ENCODE measurements around the gene LTBP3.

DNA sequence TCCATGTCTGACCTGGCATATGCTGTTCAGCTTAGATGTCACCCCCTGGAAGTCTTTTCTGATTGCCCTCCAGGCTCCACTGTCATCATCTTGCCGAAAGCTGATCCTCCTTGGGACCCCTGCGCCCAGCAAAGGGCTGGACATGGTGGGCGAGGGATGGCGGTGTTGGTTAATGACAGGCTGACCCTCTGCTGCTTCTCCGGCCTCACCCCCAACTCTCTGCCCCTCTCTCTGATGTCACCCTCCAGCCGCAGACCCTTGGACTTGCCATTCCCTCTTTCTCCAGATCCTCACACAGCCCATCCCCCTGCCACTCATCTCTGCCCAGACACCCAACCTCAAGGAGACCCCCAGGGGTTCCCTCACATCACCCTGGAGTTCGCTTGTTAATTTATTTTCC, 20.0 kb upstream of the LTBP3 start:
- TF ChIP-seq CTCF (IDR thresholded peaks at IDR 0.05; ENCODE audit: poor library complexity, severe bottlenecking) (no peak), EZH2 (IDR thresholded peaks at IDR 0.05; ENCODE audit: borderline replicate concordance, insufficient read depth, low read length, poor library complexity, severe bottlenecking) (no peak), RAD21 (conservative IDR thresholded peaks at IDR 0.05) (no peak), POLR2AphosphoS5 (IDR thresholded peaks at IDR 0.05) (no peak), EP300 (conservative IDR thresholded peaks at IDR 0.05; ENCODE audit: poor library complexity, severe bottlenecking) (no peak), SMC3 (conservative IDR thresholded peaks at IDR 0.05; ENCODE audit: poor library complexity) (no peak), TAF1 (IDR thresholded peaks at IDR 0.05; ENCODE audit: low read depth) (no peak), REST (IDR thresholded peaks at IDR 0.05; ENCODE audit: borderline replicate concordance) (no peak), MXI1 (conservative IDR thresholded peaks at IDR 0.05; ENCODE audit: poor library complexity, severe bottlenecking) (no peak)

All from neural cell (in vitro differentiated cells).